Stimulated activated CD4-positive, alpha-beta T cell treated with anti-CD3 and anti-CD28 coated beads, Interleukin-15, amount 100 ng/mL, for 48 hours (primary cell): ENCODE measurements around the gene HOXD13.

ENCODE experiments used
- DNase-seq, 2 donors: peaks; one replicate each; pipeline ENCODE4 v3.0.0-alpha.2; 2020; ENCODE audit warnings: low read depth in 2 of 2

Gene HOXD13

GRCh38 chr2:176118601-176119339, 26.2 kb downstream of the HOXD13 start:
- no peak for DNase-seq

DNA sequence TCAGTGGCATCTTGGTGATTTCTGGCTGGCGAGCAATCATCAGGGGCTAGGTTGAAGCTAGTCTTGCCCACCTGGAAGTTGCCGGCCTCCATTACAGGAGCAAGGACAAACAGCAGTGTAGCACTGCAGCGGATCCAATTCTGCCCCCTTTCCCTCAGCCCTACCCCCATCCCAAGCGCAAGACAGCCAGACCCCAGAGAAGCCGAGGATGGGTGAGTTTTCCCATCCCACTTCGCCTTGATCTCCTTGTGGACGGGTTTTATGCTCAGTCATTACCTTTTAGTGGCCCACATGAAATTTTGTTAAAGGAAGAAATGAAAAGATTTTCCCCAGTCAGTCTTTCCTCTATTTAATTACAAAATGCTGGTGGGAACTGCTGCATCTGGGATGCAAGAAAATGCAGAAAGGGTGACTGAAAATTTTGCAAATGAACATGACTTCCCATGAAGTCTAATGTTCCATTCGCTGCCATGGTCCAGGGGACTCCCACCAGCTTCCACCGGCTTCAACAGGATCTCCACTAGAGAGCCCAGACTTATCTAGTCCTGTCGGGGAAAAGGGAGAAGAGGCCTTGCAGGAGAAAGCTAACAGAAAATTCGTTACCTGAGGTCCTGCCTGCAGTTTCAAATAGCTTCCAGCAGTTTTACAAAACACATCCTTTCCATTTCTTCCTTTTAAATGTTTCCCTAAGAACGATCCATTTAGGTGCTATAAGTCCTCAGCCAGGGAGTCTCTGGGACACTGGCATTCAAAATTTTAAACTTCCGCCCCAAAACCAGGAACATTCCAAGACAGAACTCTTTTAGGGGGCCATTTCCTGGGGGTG, 28.1 kb downstream of the HOXD13 start:
- no peak for DNase-seq

DNA sequence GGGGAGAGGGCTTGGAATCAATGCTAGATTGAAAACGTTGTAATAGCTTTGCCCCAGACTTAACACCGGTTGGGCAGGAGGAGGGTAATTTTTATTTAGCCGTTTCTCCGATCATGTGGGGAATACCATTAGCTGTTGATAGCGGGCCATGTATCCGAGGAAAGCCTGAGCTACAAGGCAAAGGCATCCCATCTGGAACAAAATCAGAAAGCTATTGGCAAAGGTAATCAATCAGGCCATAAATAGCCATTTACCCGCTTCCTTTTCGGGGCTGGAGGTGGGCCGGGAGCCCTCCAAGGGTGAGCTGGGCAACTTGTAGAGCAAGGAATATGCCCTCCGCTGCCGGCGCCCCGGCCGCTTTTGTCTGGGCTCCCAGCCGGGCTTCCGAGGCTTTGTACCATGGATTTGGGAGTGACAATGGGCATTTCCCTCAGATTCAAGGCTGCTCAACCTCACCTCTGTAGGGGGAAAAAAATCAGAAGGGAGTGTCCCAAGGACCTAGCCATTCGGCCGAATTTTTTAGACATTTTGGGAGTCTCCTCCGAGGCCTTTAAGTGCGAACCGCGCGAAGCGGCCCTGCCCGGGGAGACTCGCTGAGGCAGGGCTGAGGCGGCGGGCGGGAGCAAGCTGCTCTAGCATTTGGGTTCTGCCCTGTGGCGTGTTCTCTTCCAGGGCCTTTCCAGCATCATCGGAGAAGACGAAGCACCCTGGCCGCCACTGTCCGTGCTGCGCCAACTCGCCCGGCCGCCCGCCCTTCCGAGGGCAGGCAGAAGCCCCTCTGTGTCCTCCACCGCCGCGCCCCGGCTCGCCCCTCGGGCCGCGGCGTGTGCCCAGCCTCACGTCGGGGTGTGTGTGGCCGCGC, 28.9 kb downstream of the HOXD13 start:
- DNase-seq = no peak

DNA sequence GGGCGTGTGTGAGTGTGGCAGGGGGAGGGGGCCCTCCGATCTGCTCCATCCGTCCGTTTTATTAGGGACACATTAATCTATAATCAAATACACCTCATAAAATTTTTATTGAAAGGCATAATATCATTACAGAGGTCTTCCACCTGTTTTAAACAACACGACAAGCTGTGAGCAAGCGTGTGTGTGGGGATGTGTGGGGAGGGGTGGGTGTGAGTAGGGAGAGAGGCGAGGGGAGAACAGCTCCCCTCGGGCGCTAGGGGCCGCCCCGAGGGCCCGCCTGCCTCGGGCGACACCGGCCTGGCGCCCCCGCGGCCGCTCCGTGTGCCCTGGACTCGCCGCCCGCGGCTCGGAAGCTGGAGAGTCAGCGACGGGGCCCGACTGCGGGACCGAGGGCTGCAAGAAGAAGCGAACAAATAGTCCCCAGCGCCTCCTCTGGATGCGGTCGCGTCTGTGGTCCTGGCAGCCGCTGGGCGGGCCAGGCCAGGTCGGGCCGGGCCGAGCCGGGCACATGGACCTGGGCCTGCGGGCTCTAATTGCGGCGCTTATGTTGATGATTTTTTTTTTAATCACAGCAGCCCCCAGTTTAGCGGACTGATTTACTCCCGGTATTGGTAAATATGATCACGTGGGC, 29.6 kb downstream of the HOXD13 start:
- no peak for DNase-seq

DNA sequence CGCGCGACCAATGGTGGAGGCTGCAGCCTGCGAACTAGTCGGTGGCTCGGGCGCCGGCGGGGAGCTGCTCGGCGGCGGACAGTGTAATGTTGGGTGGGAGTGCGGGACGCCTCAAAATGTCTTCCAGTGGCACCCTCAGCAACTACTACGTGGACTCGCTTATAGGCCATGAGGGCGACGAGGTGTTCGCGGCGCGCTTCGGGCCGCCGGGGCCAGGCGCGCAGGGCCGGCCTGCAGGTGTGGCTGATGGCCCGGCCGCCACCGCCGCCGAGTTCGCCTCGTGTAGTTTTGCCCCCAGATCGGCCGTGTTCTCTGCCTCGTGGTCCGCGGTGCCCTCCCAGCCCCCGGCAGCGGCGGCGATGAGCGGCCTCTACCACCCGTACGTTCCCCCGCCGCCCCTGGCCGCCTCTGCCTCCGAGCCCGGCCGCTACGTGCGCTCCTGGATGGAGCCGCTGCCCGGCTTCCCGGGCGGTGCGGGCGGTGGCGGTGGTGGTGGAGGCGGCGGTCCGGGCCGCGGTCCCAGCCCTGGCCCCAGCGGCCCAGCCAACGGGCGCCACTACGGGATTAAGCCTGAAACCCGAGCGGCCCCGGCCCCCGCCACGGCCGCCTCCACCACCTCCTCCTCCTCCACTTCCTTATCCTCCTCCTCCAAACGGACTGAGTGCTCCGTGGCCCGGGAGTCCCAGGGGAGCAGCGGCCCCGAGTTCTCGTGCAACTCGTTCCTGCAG, 30.3 kb downstream of the HOXD13 start, which contains the start of gene HOXD9:
Gene HOXD9, plus strand, starts transcription at position 37 of the 728 bp plus-strand sequence. Its CDS starts 50 bp downstream, at position 87.
- no peak for DNase-seq

DNA sequence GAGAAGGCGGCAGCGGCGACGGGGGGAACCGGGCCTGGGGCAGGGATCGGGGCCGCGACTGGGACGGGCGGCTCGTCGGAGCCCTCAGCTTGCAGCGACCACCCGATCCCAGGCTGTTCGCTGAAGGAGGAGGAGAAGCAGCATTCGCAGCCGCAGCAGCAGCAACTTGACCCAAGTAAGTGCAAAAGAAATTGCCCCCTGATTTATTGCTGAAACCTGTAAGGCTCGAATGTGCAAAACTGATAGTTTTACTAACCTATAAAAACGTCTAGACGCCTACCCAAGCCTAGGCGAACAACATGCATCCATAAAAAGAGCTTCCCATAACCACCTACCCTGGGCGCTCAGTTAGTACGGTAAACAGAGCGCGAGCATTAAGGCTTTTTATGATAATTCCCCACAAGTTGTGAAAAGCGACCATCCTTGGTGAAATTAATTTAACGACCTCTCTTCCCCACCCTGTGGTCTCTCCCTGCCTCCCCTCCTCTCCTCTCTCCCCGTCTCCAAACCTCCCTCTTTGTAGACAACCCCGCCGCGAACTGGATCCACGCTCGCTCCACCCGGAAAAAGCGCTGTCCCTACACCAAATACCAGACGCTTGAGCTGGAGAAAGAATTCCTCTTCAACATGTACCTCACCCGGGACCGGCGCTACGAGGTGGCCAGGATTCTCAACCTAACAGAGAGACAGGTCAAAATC, 31.0 kb downstream of the HOXD13 start:
- DNase-seq = no peak

- no peak for DNase-seq
Measured at GRCh38 chr2:176124110-176124946, 31.8 kb downstream of the HOXD13 start.

- DNase-seq = no peak
Measured at GRCh38 chr2:176124947-176125771, 32.6 kb downstream of the HOXD13 start.

DNA sequence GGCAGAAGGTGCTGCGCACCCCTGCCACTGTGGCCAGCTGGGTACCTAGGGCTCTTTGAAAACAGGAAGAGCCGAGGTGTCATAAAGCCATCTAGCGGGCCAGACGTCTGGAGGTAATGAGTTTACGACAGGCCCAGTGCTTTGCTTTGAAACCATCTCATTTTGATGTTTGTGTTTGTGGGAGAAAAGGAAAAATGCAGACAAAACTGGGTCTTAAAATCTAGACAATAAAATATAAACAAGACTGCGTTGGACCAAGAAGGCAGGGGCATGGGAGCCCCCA, 33.2 kb downstream of the HOXD13 start:
- no peak for DNase-seq

- peak in 1 of 2 donors; percentile 52 for DNase-seq
Measured at GRCh38 chr2:176126929-176127773, 34.6 kb downstream of the HOXD13 start.

DNA sequence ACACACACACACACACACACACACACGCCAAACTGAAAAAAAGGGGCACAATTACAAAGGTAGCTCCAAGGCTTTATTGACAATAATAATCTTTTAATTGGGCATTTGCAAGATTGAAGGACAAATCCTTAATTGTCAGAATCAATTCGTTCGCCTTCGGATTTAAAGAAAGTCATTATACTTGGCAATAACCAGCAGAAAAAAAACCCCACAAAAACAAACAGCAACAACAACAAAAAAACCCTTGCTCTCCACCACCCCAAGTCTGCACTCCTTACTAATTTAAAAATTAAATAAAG, 35.2 kb downstream of the HOXD13 start:
- no peak for DNase-seq

DNA sequence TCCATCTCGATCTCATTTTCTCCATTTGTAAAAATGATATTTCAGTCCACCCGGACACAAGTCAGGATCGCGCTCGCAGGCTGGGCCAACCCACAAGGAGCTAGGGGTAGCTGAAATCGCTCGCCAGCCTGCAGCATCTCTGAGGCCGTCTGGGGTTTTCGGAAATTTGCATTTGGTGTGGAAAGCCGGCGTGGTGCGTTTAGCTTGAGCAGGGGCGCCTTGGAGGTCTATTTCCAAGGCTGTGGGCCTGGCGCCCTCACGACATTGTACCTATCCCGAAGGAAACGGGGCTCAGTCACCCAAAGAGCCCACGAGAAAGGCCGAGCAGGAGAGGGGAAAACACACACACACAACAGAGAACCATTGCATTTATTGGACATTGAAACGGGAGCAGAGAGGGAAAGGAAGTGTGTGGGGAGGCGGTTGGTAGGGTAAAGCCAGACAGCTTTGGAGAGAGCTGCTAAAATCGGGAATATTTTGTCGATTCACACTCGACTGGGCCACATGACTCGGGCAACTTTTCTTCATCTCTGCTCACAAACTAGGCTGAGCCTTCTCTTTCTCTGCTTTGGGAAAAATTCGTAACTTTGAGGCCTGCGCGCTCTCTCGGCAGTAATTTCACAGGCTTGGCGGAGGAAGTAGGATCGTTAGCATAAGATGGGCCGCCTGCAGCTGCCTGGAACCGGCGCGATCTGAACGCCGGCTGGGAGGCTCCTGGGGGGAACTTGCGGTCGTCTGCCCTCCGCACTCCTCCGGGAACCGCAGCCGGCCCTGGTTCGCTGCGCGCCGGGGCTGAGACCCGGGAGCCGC, 35.9 kb downstream of the HOXD13 start:
- no peak for DNase-seq

DNA sequence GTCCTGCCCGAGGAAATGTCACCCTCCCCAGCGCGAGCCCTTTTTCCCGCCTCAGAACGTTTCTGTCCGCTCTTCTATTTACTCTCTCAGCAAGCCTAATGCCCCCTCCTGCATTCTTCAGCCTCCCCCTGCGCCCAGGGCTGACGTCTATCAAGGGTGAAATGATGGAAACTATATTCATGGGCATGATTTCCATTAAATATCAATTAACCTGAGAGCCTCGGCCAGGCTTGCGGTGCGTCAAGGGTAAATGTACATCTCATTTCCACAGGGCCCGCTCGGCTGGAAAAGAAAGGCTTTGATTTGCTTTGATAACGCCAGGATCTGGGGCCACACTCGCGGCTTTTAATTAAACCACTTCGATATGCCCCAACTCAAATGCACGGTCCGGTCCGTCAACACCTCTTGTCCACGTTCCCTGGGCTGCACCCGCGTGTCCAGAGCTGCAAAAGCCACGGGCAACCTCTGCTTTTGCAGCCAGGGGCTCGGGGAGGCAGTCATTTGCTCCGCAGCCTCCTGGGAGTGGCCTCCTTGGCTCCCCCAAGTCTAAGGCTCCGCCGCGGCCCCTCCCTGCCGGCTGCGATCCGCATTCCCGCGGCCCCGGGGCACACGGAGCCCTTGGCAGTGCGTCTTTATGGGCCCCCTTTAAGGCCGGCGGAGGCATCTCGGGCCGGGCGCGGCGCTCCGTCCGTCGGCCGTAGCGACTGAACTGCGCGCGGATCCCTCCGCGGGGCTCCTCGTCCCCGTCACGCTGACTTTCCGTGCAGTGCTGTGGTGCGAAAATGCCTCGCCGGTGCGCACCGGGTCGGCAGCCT, 36.7 kb downstream of the HOXD13 start, which contains the start of gene HOXD8:
Gene HOXD8, plus strand, starts transcription at position 724 of the 815 bp plus-strand sequence. CDS start 662 bp downstream, outside the sequence.
- DNase-seq = no peak

DNA sequence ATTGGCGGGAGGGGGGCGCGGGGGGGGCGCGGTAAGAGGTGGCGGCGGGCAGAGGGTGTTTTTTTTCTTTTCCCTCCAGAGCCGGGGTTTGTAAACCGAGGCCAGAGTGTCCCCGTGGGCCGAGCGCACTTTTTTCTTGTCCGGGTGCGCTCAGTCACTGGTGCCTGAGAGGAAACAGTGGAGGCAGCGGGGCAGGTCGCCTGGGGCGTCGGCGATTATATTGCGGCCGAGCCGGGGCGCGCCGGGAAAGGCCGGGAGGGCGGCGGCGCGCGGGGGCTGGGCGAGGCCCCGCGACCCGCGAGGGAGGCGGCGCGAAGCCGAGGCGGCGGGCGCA, 37.3 kb downstream of the HOXD13 start:
- DNase-seq = no peak

GRCh38 chr2:176130147-176130956, 37.8 kb downstream of the HOXD13 start:
- DNase-seq = no peak
